Measurements from ENCODE around the gene FFAR3.

FFAR3 gene

GRCh38 chr19:35330475-35330874 is 27.8 kb upstream of the FFAR3 start:
- no peak for DNase-seq (ENCODE audit: low spot score)

GRCh38 chr19:35331551-35332214 is 26.6 kb upstream of the FFAR3 start:
- no peak for DNase-seq (ENCODE audit: low spot score)

- DNase-seq (ENCODE audit: low spot score): no peak
These were observed 25.4 kb upstream of the FFAR3 start for GRCh38 chr19:35332817-35333216.

GRCh38 chr19:35334144-35334753 is 24.0 kb upstream of the FFAR3 start:
- no peak for DNase-seq (ENCODE audit: low spot score)

GRCh38 chr19:35336166-35336955 is 21.9 kb upstream of the FFAR3 start:
- no peak for DNase-seq (ENCODE audit: low spot score)

- DNase-seq (ENCODE audit: low spot score): no peak
These were observed 20.9 kb upstream of the FFAR3 start for GRCh38 chr19:35337097-35337983.

- no peak for DNase-seq (ENCODE audit: low spot score)
These were observed 20.3 kb upstream of the FFAR3 start for GRCh38 chr19:35337984-35338296.

- DNase-seq (ENCODE audit: low spot score): no peak
These were observed 17.8 kb upstream of the FFAR3 start for GRCh38 chr19:35340431-35340830.

- DNase-seq (ENCODE audit: low spot score): no peak
These were observed 17.3 kb upstream of the FFAR3 start for GRCh38 chr19:35341006-35341405.

- DNase-seq (ENCODE audit: low spot score): no peak
These were observed 16.6 kb upstream of the FFAR3 start for GRCh38 chr19:35341565-35342225.

GRCh38 chr19:35342430-35342829 is 15.8 kb upstream of the FFAR3 start:
- no peak for DNase-seq (ENCODE audit: low spot score)

GRCh38 chr19:35344511-35345031 is 13.7 kb upstream of the FFAR3 start:
- no peak for DNase-seq (ENCODE audit: low spot score)

GRCh38 chr19:35345671-35346111 is 12.6 kb upstream of the FFAR3 start:
- no peak for DNase-seq (ENCODE audit: low spot score)

GRCh38 chr19:35346193-35347052 is 11.8 kb upstream of the FFAR3 start:
- no peak for DNase-seq (ENCODE audit: low spot score)

GRCh38 chr19:35347171-35347929 is 10.9 kb upstream of the FFAR3 start, which contains the start of gene FFAR1:
Gene FFAR1, plus strand, starts transcription at chr19:35347902. Its CDS starts 3,650 bp downstream, at chr19:35351552.
- no peak for DNase-seq (ENCODE audit: low spot score)

- no peak for DNase-seq (ENCODE audit: low spot score)
These were observed 10.3 kb upstream of the FFAR3 start for GRCh38 chr19:35347930-35348298.

GRCh38 chr19:35348911-35349611 is 9.2 kb upstream of the FFAR3 start:
- DNase-seq (ENCODE audit: low spot score): no peak

GRCh38 chr19:35349614-35350521 is 8.4 kb upstream of the FFAR3 start:
- DNase-seq (ENCODE audit: low spot score): no peak
